ENCODE results near the gene MGRN1. TPM values are rescaled to one million over a fixed set of nuclear protein-coding genes. Genes with fewer than 3 reads are reported as not detected.
"Not testable (repeated sequence)": the region's sequence is repeated elsewhere in the genome, so short reads cannot be mapped to it uniquely, and the experiment has no call there.

MGRN1 gene
- total RNA-seq, 1 experiment from 2014 or later, result 54.6 TPM

GRCh38 chr16:4737545-4737944 lies 112.9 kb downstream of the MGRN1 start:
- DNase-seq (ENCODE audit: low spot score), result no peak
- CTCF ChIA-PET, result no interaction called here
- no peaks in the 10 kb centered on the region for H3K9me3 ChIP-seq (ENCODE audit: low read depth, low read length, poor library complexity, severe bottlenecking)
- no peak overlapping the region for H3K4me3 ChIP-seq (ENCODE audit: low read depth, low read length, poor library complexity, severe bottlenecking)
- no TSS peak for BruUV-seq (replicated peaks)
- no peaks in the 10 kb centered on the region for H3K27me3 ChIP-seq (replicated peaks; ENCODE audit: insufficient read depth, low read depth, low read length, poor library complexity)
- H3K36me3 ChIP-seq (ENCODE audit: insufficient read depth, low read length, poor library complexity, severe bottlenecking), result no peaks in the 10 kb centered on the region
- intact Hi-C loops (cut with micrococcal nuclease; ENCODE audit: unreplicated experiment), result no loop called here
- no peaks in the 10 kb centered on the region for H3K4me1 ChIP-seq (ENCODE audit: insufficient read depth, low read length, poor library complexity, severe bottlenecking)
- no peak overlapping the region for H3K27ac ChIP-seq (ENCODE audit: low read depth, low read length, poor library complexity, severe bottlenecking)
- POLR2A ChIA-PET (ENCODE audit: low non-redundant PET), result no interaction called here
- no peak for TF ChIP-seq EZH2 (IDR thresholded peaks at IDR 0.05; ENCODE audit: borderline replicate concordance, low read depth, low read length, poor library complexity, severe bottlenecking)
- no peak for TF ChIP-seq CTCF (conservative IDR thresholded peaks at IDR 0.05; ENCODE audit: low read depth, low read length)

GRCh38 chr16:4738370-4738769 lies 113.7 kb downstream of the MGRN1 start:
- H3K4me3 ChIP-seq (ENCODE audit: low read depth, low read length, poor library complexity, severe bottlenecking); intact Hi-C loops (cut with micrococcal nuclease; ENCODE audit: unreplicated experiment); H3K4me1 ChIP-seq (ENCODE audit: insufficient read depth, low read length, poor library complexity, severe bottlenecking); H3K36me3 ChIP-seq (ENCODE audit: insufficient read depth, low read length, poor library complexity, severe bottlenecking); BruUV-seq (replicated peaks); H3K9me3 ChIP-seq (ENCODE audit: low read depth, low read length, poor library complexity, severe bottlenecking); CTCF ChIA-PET; DNase-seq (ENCODE audit: low spot score); H3K27ac ChIP-seq (ENCODE audit: low read depth, low read length, poor library complexity, severe bottlenecking); H3K27me3 ChIP-seq (replicated peaks; ENCODE audit: insufficient read depth, low read depth, low read length, poor library complexity); POLR2A ChIA-PET (ENCODE audit: low non-redundant PET): not testable (repeated sequence)

Small RNAs within 50 kb of the gene (microRNA-seq; reads per million reads assigned to microRNA genes)
- 1.6 reads per million for gene MIR6769A

Other genes starting within 250 kb of the MGRN1 start
- 24.4 and 31.2 TPM in 2 replicates for gene CORO7, start 208.2 kb upstream of the MGRN1 start, total RNA-seq (2021)
- 101 and 105 TPM in 2 replicates for gene DNAJA3, start 199.0 kb upstream of the MGRN1 start, total RNA-seq (2021)
- 85.8 and 98.8 TPM in 2 replicates for gene NMRAL1, start 150.2 kb upstream of the MGRN1 start, total RNA-seq (2021)
- gene HMOX2, start 148.4 kb upstream of the MGRN1 start, total RNA-seq (2021), result 59.4 and 63.0 TPM in 2 replicates
- gene CDIP1, start 86.1 kb upstream of the MGRN1 start, total RNA-seq (2021), result 12.8 and 14.4 TPM in 2 replicates
- not detected in 2 replicates for gene C16orf96, start 68.5 kb upstream of the MGRN1 start, total RNA-seq (2021)
- 36.3 and 36.5 TPM in 2 replicates for gene UBALD1, start 9.9 kb upstream of the MGRN1 start, total RNA-seq (2021)
- gene NUDT16L1, start 68.7 kb downstream of the MGRN1 start, total RNA-seq (2021), result 29.7 and 33.8 TPM in 2 replicates
- 26.9 and 30.3 TPM in 2 replicates for gene ANKS3, start 109.4 kb downstream of the MGRN1 start, total RNA-seq (2021)
- 0.15 and 0.72 TPM in 2 replicates for gene DNAAF8, start 109.7 kb downstream of the MGRN1 start, total RNA-seq (2021)
- 16.8 and 19.1 TPM in 2 replicates for gene ZNF500, start 142.3 kb downstream of the MGRN1 start, total RNA-seq (2021)
- gene SEPTIN12, start 163.5 kb downstream of the MGRN1 start, total RNA-seq (2021), result not detected in 2 replicates
- gene SMIM22, start 170.5 kb downstream of the MGRN1 start, total RNA-seq (2021), result not detected in 2 replicates
- 2.9 and 3.3 TPM in 2 replicates for gene ROGDI, start 177.8 kb downstream of the MGRN1 start, total RNA-seq (2021)
- gene GLYR1, start 222.5 kb downstream of the MGRN1 start, total RNA-seq (2021), result 121 and 128 TPM in 2 replicates
- 45.6 and 51.0 TPM in 2 replicates for gene UBN1, start 222.7 kb downstream of the MGRN1 start, total RNA-seq (2021)